Stimulated activated CD8-positive, alpha-beta memory T cell treated with anti-CD3 and anti-CD28 coated beads, Interleukin-4, amount 100 ng/mL, for 4 hours (primary cell): ENCODE measurements around the gene CCNY.
"Not testable (repeated sequence)": the region's sequence is repeated elsewhere in the genome, so short reads cannot be mapped to it uniquely, and the experiment has no call there.

Experiments
- DNase-seq, 2 donors: peaks; one replicate each; pipeline ENCODE4 v3.0.0-alpha.2; 2020; ENCODE audit warnings: low read depth in 2 of 2, low spot score in 1 of 2

The CCNY gene

GRCh38 chr10:35507519-35508109 lies 171.3 kb downstream of the CCNY start:
- no peak for DNase-seq

GRCh38 chr10:35508647-35509046 lies 172.3 kb downstream of the CCNY start:
- no peak for DNase-seq

- no peak for DNase-seq
These were observed 174.6 kb downstream of the CCNY start for GRCh38 chr10:35510891-35511290.

GRCh38 chr10:35511647-35512046 lies 175.3 kb downstream of the CCNY start:
- no peak for DNase-seq

- DNase-seq, result no peak
These were observed 179.9 kb downstream of the CCNY start for GRCh38 chr10:35516102-35516670.

GRCh38 chr10:35517431-35518181 lies 181.3 kb downstream of the CCNY start:
- no peak for DNase-seq

GRCh38 chr10:35518187-35518586 lies 181.9 kb downstream of the CCNY start:
- DNase-seq, result not testable (repeated sequence)

- no peak for DNase-seq
These were observed 184.7 kb downstream of the CCNY start for GRCh38 chr10:35520996-35521395.

- DNase-seq, result no peak
These were observed 187.4 kb downstream of the CCNY start for GRCh38 chr10:35523670-35524225.

- no peak for DNase-seq
These were observed 190.4 kb downstream of the CCNY start for GRCh38 chr10:35526746-35527145.

- no peak for DNase-seq
These were observed 195.8 kb downstream of the CCNY start for GRCh38 chr10:35532141-35532540.

- DNase-seq, result no peak
These were observed 197.3 kb downstream of the CCNY start for GRCh38 chr10:35533565-35533964.

- DNase-seq, result no peak
These were observed 198.8 kb downstream of the CCNY start for GRCh38 chr10:35535136-35535535.

GRCh38 chr10:35536789-35537188 lies 200.5 kb downstream of the CCNY start:
- DNase-seq, result no peak

- not testable (repeated sequence) for DNase-seq
These were observed 201.6 kb downstream of the CCNY start for GRCh38 chr10:35537925-35538324.

- DNase-seq, result no peak
These were observed 204.2 kb downstream of the CCNY start for GRCh38 chr10:35540296-35541164.

- no peak for DNase-seq
These were observed 205.4 kb downstream of the CCNY start for GRCh38 chr10:35541720-35542119.

GRCh38 chr10:35542303-35542702 lies 206.0 kb downstream of the CCNY start:
- no peak for DNase-seq

GRCh38 chr10:35545079-35545657 lies 208.9 kb downstream of the CCNY start:
- DNase-seq, result no peak

GRCh38 chr10:35545878-35546590 lies 209.7 kb downstream of the CCNY start:
- no peak for DNase-seq
